ENCODE data around the gene NGF.

DNA sequence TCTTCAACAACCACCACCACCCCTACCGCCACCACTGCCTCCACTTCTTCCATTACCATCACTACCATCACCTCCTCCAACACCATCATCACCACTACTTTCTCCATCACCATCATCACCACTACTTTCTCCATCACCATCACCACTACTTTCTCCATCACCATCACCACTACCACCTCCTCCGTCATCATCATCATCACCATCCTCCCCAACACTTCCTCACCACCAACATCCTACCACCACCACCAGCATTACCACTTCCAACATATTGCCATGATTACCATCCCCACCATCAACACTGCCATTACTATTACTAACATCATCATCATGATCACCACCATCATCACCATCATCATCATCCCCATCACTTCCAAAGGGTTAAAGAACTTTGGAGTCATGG is 34.7 kb downstream of the NGF start:
- TF ChIP-seq GATA2 (IDR thresholded peaks at IDR 0.05; ENCODE audit: low read depth, low read length): no peak
- no peak for TF ChIP-seq GATA3 (IDR thresholded peaks at IDR 0.05; ENCODE audit: low read depth, low read length)
